Dermis blood vessel endothelial cell (primary cell): Measurements from ENCODE around the gene EME2. TPM values are rescaled to one million over a fixed set of nuclear protein-coding genes. Genes with fewer than 3 reads are reported as not detected.
"Not testable (repeated sequence)": the region's sequence is repeated elsewhere in the genome, so short reads cannot be mapped to it uniquely, and the experiment has no call there.

ENCODE experiments used
- DNase-seq: peaks from one replicate; pipeline ENCODE4 v3.0.0; 2010
- total RNA-seq: library from RNA; depleted of rRNA; stranded (reverse); fragments of >200 nt; gene quantifications from 2 replicates; pipeline ENCODE4 v1.2.3, GENCODE V29; 2014

The EME2 gene
- total RNA-seq, 1 donor from 2014 or later, result 16.5 TPM

DNA sequence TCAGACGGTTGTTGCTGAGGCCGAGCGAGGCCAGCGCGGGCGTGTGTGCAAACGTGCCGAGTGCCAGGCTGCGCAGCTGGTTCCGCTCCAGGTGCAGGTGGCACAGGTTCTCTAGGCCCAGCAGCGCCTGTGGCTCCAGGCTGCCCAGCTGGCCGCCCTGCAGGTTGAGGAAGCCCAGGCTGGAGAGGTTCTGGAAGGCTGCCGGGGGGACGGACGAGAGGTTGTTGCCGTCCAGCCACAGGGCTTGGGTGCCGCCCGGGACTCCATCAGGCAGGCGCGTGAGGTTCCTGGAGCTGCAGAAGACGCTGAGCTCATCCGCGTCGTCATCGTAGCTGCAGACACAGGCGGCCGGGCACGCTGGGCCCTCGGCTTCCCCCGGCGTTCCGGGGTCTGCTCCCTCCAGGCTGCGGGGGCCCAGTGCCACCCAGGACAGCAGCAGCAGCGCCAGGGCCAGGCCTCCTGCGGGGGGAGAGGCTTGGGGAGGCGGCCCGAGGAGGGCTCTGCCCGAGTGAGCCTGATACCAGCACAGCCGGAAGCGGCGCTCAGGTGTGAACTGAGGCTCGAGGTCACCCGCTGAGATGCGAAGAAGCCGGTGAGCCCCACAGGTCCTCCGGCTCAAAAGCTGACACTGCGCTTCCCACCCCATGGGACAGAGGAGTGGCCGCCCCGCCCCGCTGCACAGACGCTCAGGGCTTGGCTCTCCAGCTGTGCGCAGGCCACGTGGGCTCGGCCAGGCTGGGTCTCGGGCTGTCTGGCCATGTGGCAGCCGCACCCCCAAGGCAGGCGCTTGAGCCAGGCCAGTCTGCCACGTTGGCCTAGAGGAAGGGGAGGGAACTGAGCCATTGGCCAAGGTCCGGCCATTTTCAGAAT, 19.6 kb downstream of the EME2 start:
- no peak for DNase-seq

DNA sequence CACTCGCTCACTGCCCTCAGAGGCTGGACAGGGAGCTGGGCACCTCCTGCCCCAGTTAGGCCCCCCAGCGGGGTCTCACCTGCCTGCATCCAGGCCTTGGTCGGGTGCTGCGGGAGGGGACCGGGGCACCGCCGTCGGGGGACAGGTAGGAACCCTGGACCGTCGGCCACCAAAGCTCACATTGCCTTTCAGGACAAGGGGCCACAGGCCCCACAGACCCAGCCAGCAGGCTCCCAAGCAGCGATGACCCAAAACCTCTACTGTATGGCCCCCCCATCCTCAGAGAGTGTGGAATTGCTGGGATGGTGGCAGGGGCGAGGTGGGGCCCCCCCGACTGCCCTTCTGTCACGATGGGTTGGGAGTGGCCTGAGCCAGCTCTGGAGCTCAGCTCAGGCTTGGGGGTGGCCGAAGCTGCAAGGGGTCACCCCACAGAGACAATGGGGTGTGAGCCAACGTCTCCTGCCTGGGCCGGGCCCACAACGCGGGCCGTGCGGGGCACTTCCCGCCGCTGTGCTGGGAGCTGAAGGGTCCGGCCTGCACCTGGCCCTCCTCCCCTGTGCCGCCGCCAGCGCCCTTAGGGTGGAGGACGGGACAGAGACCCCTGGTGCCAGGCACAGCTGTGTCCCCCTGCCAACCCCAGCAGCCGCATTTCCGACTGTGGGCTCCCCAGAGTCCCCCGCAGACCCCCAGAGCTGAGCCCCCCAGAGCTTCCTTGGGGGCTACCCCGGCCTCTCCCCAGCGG, 20.4 kb downstream of the EME2 start:
- DNase-seq, result no peak

DNA sequence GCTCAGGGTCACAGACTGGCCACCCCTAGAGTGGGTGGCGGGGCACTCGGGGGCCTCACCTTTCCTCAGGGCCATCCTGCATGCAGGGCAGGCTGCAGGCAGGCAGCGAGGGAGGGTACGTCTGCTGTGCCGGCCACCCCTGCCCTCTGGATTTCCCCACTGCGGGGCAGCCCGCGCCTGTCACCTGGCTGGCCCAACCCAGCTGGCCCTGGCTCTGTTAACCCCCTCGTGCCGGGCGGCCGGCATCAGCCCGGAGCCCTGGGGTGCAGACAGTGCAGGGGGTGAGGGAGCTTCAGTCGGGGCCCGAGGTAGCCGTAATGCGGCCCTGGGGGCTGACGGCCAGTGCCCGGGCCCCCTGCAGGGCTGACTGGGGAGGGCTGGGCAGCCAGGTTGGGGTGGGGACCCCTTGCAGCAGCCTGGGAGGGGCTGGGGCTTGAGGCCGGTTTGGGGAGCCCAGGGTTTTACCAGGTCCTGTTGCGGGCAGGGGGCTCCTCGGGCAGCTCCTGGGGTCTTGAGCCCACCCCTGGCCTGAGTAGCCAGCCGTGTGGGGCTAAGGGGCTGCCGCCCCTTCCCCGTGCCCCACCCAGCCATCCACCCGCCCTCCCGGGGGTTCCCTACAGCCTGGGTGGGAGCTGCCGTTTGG, 21.1 kb downstream of the EME2 start, which contains the start of gene IGFALS:
IGFALS (minus strand) TSS at position 128 of the 643 bp plus-strand sequence; CDS start at position 75, 53 bp downstream.
- DNase-seq, result no peak

DNA sequence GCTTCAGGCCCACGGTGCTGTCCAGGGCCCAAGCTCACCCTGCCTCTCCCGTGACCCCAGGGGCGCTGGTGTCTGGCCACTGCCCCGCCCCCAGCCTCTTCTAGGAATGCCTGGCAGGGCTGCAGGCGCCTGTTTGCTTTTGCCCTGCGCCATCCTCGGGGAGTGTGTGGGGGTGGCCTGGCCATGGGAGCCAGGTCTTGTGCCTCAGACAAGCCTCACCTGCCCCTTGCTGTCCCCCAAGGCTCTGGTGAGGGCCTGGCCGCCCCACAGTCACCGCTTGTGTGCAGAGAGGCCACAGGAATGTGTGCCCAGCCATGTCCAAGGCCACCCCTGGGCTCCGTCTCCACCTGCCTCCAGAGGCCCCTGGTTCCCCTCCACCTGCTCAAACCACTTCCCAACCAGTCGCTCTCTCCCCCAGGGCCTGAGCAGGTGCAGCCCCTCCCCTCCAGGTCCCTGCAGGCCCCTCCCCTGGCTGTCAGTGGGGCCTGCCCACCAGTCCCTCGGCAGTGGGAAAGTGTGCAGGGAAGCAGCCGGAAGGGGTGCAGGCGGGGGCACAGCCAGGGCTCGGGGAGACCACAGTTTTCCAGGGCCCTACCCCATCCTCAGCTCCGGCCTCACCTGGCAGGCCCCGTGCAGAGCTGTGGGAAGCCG, 21.7 kb downstream of the EME2 start:
- no peak for DNase-seq

DNA sequence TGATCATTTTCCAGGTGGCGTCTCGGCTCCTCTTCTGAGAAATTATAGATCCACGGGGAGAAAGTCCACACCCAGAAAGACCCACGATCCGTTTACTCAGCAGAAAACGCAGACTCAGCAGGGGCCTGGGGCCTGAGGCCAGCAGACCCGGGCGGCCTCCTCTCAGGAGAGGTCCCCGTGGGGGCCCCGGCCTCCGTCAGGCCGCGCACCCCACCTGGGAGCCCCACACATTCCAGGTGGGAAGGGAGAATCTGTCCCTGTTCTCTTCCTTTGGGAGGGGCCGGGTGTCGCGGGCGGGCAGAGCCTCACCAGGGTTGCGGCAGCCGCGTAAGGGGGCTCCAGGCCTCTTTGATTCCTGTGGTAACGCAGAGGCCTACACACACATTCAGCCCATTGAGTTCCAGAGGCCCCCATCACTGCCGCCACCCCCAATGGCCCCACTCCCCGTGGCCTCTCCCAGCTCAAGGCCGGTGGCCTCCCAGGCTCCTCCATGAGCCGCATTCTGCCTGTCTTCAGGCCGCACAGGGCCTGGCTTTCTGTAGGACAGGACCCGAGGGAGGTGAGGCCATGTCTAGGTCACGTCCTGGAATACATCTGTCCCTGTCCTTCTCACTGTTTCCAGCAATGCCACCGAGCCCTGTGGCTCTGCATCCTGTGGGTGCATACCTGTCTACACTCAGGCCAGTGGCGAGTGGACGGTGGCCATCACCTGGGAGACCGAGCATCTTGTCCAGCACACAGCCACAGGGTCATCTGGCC, 22.5 kb downstream of the EME2 start:
- DNase-seq, result no peak

DNA sequence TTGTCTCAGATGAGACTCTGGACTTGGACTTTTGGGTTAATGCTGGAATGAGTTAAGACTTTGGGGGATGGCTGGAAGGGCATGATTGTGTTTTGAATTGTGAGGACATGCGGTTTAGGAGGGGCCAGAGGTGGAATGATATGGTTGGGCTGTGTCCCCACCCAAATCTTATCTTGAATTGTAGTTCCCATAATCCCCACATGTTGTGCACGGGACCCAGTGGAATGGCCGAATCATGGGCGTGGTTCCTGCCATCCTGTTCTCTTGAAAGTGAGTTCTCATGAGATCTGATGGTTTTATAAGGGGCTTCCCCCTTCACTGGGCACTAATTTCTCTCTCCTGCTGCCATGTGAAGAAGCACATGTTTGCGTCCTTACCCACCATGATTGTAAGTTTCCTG, 26.7 kb downstream of the EME2 start:
- not testable (repeated sequence) for DNase-seq

DNA sequence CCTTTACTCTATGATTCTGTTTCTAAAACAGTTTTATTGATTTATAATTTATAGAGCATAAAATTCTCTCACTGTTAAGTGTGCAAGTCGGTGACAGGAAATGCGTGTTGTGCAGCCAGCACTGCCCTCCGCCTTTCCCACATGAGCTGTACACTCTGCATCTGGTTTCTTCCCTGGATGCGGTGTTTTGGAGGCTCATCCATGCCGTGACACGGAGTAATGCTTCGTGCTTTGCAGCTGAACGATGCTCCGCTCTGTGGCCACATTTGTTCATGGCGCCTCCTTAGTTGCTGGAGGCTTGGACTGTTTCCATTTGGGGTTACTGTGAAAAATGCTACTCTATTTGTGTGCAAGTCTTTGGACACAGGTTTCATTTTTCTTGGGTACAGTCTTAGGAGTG, 28.1 kb downstream of the EME2 start:
- DNase-seq, result no peak

DNA sequence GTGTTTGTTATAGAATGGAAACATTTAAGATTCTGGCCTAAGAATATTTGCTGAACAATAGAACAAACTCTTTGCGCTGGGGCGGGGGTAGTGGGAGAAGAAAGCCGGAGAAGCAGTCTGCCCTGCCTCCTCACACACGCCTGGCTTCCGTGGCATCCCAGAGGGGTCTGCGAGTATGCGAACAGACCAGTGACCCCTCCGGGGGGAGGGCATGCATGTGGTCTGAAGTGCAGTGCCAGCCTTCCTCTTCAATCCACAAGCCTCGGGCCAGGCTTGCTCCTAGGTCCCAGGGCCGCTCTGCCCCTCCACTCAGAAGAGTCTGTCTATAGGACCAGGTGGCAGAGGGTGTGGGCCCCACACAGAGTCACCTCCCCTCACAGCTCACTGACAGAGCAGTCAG, 35.0 kb downstream of the EME2 start:
- DNase-seq, result no peak

DNA sequence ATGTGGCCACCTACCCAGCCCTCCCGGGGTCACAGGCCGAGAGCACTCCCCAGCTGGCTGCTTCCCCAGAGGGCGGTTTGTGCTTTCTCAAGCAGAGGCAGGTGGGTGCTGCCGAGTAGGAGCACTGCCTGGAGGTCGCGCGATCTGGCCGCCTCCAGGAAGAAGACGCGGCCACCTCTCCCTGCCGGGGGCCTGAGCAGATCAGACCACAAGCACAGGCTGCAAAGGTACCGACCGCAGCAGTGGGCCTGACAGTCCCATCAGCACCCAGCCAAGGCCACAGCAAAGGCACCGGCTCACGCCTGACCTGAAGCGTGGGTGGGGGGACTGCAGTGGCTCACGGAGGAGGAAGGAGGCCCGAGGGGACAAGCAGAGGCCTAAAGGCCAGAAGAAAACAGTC, 36.1 kb downstream of the EME2 start:
- no peak for DNase-seq

DNA sequence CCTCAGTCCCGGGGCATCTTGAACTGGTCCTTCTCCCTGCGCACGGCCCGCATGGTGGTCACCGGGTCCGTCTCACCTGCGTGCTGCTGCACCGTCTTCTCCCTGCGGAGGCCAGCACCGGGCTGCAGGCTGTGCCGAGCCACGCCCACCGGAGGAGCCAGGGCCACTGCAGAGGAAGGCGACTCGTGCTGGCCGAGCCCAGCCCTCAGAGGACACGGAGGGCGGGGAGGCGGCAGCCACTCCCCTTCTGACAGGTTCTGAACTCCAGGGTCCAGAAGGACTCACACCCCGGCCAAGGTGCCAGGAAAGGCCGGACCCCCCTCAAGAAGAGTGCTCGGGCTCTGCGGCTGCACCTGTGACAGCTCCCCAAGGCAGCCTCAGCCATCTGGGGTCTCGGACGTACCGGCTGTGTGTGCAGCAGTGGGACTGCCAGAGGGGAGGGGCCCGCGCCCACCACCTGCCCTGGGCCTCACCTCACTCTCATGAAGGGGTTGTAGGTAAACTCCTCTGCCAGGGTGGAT, 36.7 kb downstream of the EME2 start:
- DNase-seq, result no peak

DNA sequence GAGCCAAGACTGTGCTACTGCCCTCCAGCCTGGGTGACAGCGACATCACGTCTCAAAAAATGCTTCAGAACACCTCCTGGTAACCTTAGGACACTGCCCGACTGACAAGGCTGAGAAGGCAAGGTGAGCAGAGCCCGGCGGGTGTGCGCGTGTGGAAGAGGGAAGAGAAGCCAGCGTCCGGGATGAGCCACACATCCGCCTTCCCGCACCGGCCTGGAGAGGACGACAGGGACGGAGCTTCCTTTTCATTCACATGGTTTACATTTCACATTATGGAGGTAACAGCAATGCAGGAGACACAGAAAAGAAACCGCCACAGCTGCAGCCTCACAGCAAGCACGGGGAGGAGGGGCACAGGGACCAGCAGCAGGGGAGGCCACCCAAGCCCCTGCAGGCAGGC, 37.5 kb downstream of the EME2 start:
- DNase-seq, result no peak

DNA sequence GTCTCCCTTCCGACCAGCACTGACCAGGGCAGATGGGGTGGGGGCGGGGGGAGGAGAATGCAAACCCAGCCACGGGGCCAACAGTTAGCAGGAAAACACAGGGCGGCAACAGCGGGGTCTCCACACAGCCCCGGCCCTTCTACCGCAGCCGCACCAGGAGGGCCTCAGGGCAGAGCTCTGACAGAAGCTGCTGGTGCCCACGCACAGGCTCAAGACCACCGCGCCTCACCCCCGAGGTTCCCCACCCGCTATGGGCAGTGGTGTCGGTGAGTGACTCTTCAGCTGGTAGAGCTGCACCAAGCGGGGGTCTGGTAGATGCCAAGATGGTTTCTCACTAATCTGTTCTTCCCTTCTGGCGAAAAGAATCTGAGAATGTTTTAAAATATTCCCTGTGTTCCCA, 37.9 kb downstream of the EME2 start:
- no peak for DNase-seq

DNA sequence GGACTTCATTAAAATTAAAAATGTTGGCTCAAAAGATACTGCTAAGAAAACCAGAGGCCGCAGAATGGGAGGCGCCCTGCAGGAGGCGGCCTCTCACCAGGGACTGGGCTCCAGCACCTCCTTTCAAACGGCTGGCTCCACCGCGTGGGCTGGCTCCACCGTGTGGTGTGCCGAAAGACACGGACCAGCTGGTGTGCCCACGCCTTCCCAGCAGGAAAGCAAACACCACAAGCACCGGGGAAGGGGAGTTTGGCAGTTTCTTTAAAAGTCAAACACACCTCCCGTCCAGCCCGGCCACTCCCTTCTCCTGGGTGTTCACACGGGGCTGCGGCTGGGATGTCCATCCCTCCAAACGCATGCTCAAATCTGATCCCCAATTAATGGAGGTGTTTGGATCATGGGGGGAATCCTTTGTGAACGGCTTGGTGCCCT, 40.1 kb downstream of the EME2 start:
- DNase-seq, result peak; percentile 85

DNA sequence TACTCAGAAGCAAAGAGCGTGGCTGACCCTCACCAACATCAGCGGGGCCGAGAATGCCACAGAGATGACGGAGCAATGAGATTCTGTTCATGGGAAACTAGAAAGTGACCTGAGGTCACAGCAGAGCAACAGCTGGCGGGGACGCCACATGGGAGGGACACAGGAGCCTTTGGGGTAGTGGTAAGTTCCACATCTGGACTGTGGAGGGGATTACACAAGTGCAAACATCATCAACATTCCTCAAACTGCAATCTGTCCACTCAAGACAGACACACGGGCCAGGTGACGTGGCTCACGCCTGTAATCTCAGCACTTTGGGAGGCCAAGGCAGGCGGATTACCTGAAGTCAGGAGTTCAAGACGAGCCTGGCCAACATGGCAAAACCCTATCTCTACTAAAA, 42.9 kb downstream of the EME2 start:
- DNase-seq, result no peak

DNA sequence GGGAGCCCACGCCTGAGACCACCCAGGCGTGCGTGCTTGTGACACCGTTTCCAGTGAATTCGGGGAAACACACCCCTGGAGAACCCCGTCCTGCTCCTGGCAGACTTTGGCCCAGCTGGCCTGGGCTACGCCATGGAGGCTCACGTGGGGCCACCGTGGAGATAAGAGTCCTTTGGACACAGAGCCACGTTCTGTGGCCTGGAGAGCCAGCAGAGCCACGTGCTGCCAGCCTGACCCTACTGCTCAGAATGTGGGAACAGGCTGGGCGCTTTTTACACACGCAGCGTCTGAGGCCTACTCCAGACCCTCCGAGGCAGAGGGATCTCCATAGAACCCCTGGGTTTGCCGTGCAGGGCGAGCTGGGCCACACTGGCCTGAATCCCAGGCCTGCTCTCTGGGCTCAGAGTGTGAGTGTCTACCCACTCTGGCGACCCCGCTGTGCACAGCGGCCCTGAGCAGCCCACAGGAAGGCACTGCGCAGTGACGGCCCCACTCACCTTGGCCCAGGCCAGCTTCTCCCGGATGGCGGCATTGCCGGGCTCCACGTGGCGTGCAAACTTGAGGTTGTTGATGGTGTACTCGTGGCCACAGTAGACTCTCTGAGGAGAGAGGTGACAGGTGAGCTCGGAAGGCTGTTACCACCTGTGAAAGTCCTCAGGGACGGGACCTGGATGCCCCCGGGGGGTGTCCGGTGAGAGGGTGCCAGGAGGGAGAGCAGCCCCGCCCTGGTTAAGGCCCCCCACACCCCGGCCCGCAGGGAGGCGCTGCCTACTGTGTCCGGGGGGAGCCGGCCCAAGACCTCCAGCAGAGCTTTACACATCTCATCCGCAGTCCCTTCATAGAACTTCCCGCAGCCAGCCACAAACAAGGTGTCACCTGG, 44.0 kb downstream of the EME2 start:
- no peak for DNase-seq

DNA sequence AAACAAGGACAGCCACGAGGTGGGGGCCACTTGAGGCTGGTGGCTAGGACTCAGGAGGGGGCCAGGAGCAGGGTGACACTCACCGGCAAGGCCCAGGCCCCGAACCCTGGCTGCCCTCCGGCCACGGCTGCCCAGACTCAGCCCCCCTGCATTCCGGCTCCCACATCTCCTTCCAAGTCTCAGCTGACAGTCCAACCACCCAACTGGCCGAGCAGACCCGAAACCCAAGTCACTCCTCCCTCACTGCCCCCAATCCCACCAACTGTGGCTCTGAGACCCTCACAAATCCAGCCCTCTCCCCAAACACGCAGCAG, 44.6 kb downstream of the EME2 start:
- DNase-seq, result no peak

DNA sequence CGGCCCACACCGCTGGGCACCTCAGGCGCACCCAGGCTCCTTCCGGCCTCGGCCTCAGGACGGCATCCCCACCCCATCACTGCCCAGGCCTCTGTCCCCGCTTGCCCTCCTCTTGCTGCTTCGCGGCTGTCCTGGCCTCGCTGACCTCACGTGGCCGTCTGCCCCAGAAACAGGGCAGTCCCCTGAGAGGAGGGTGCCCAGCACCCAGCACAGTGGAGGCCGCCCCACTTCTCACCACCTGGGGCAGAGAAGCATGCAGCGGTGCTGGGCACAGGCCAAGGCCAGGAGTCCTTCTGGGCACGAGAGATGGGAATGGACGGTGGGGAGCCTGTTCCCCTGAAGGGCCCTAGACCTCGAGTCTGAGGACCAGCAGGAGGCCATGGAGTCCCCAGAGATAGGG, 45.1 kb downstream of the EME2 start:
- DNase-seq, result no peak

DNA sequence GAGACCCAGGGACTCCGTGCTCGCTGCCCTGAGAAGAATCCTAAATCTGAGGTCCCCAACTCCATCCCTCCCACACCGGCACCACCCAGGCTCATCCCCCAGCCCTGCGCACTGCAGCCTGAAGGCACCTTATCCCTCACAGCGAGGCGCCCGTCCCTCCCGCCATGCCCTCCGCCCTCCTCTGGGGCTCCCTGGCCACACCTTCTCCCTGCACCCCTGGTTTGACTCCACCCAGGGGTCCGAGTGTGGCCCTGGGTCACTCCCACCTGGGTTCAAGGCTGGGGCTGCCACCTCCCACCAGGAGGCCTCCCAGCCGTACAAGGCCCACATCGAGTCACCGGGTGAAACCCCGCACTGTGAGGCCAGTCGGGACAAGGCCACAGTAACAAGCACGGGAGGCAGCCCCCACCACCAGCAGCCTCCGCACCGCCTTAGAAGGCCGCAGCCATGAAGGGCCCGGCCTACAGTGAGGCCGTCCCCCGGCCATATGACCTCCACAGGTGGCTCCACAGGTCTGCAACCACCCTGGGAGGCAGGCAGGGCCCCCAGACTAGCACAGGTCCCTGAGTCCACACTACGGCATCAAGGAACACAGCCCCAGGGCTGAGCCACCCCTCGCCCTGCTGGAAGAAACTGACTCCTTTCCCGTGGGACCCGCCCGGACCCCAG, 45.7 kb downstream of the EME2 start:
- DNase-seq, result no peak

DNA sequence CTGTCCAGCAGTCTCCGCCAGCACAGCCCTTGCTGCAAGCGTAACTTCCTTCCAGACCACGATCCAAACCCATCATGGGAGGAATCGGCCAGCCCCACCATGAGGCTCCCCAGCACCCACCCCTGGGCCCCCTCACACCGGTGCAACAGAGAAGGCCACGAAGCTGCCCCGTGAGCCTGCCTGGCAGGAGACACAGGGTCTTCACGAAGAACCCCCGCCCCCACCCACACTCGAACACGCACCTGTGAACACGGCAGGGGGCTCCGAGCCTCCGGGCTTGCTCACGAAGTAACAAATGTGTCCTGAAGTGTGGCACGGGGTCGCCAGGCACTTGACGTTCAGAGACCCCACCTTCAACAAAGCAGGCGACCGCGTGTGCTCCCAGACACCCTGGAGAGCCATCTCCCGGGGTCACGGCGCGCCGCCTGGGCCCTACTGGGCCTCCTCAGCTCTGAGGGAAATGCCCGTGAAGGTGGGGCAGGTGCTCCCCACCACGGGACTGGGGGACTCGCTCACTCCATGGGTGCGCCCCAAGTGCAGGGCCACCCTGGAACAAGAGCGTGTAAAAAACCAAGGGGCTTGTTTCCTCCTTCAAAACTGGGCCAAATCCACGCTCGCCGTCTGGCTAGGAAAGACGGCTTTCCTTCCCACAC, 46.4 kb downstream of the EME2 start:
- no peak for DNase-seq

DNA sequence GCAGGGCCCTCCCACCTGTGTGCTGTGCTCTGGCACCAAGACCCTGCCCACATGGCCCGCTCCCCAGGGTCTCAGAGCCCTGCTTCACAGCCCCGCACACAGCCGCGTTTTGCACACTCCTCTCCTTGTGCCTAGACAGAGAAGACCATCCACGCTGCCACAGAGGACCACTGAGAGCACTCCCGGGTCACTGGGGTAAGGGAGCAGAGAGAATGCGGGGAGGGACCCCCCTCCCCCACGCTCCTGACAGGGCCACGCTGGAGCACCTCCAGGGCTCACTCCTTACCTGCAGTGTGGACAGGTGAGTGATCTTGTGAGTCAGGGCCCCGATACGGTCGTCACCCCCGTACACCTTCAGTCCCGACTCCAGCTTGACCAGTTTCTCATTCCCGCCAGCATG, 47.0 kb downstream of the EME2 start:
- DNase-seq, result no peak
